Astrocyte (in vitro differentiated cells and primary cell): ENCODE measurements around the gene DDR2. TPM values are rescaled to one million over a fixed set of nuclear protein-coding genes. Genes with fewer than 3 reads are reported as not detected.
A peak's percentile ranks its signal among the peaks of the same experiment; 100 is the strongest.

Experiments used
- DNase-seq: peaks from one replicate; pipeline ENCODE4 v3.0.0-alpha.2; 2010; ENCODE audit warnings: low read depth
- FAIRE-seq: peaks from 2 replicates; lab custom pipeline; 2011; peaks lifted over from hg19 to GRCh38; lab: Jason Lieb, UNC
- H2AFZ ChIP-seq: 2 replicates; pipeline ENCODE4 v1.6.0; 2012; ENCODE audit warnings: low read depth, low read length, inconsistent platforms
- H3K27ac ChIP-seq: 2 replicates; pipeline ENCODE4 v1.5.1; 2011; ENCODE audit warnings: low read depth, low read length, inconsistent platforms
- H3K27me3 ChIP-seq: 2 replicates; pipeline ENCODE4 v1.6.0; 2011; ENCODE audit warnings: low read length, inconsistent platforms; ENCODE audit not compliant: insufficient read depth
- H3K36me3 ChIP-seq: 2 replicates; pipeline ENCODE4 v1.5.1; 2011; ENCODE audit warnings: low read length, inconsistent platforms; ENCODE audit not compliant: insufficient read depth
- H3K4me1 ChIP-seq: 2 replicates; pipeline ENCODE4 v1.5.1; 2011; ENCODE audit warnings: low read length, inconsistent platforms; ENCODE audit not compliant: insufficient read depth
- H3K4me2 ChIP-seq: 2 replicates; pipeline ENCODE4 v1.6.0; 2012; ENCODE audit warnings: low read length, inconsistent platforms
- H3K4me3 ChIP-seq: 2 replicates; pipeline ENCODE4 v1.5.1; 2011; ENCODE audit warnings: low read depth, mild to moderate bottlenecking, low read length, inconsistent platforms; ENCODE audit not compliant: insufficient read depth
- H3K79me2 ChIP-seq: 2 replicates; pipeline ENCODE4 v1.6.0; 2012; ENCODE audit warnings: mild to moderate bottlenecking, low read length, inconsistent platforms; ENCODE audit not compliant: insufficient read depth
- H3K9ac ChIP-seq: 2 replicates; pipeline ENCODE4 v1.6.0; 2012; ENCODE audit warnings: mild to moderate bottlenecking, low read length, inconsistent platforms
- H3K9me3 ChIP-seq: 2 replicates; pipeline ENCODE4 v1.5.1; 2012; ENCODE audit warnings: low read depth, mild to moderate bottlenecking, low read length, inconsistent platforms; ENCODE audit not compliant: insufficient read depth
- H4K20me1 ChIP-seq: 2 replicates; pipeline ENCODE4 v1.6.0; 2012; ENCODE audit warnings: low read length, inconsistent platforms; ENCODE audit not compliant: insufficient read depth
- H3K27ac Mint-ChIP-seq: one replicate; pipeline ENCODE4 v1.8.0; 2021; ENCODE audit warnings: mild to moderate bottlenecking, mixed read lengths; ENCODE audit not compliant: unreplicated experiment
- H3K27me3 Mint-ChIP-seq: one replicate; pipeline ENCODE4 v1.8.0; 2021; ENCODE audit warnings: low read depth, mixed read lengths; ENCODE audit not compliant: unreplicated experiment
- H3K36me3 Mint-ChIP-seq: one replicate; pipeline ENCODE4 v1.8.0; 2021; ENCODE audit warnings: low read depth, mixed read lengths; ENCODE audit not compliant: unreplicated experiment
- H3K4me1 Mint-ChIP-seq: one replicate; pipeline ENCODE4 v1.8.0; 2021; ENCODE audit warnings: low read depth, mixed read lengths; ENCODE audit not compliant: unreplicated experiment
- H3K4me3 Mint-ChIP-seq: one replicate; pipeline ENCODE4 v1.8.0; 2021; ENCODE audit warnings: mild to moderate bottlenecking, moderate library complexity, mixed read lengths; ENCODE audit not compliant: unreplicated experiment
- H3K9me3 Mint-ChIP-seq: one replicate; pipeline ENCODE4 v1.8.0; 2021; ENCODE audit warnings: mild to moderate bottlenecking, mixed read lengths; ENCODE audit not compliant: unreplicated experiment
- CTCF ChIP-seq: IDR thresholded peaks from 2 replicates; pipeline ENCODE4 v1.5.1; 2011; ENCODE audit warnings: low read depth, mild to moderate bottlenecking, inconsistent platforms, low read length, moderate library complexity; ENCODE audit not compliant: insufficient read depth
- EZH2 ChIP-seq: IDR thresholded peaks from 2 replicates; pipeline ENCODE4 v1.6.1; 2012; ENCODE audit warnings: mild to moderate bottlenecking, low read length, inconsistent platforms; ENCODE audit not compliant: insufficient read depth
- total RNA-seq: library from RNA; stranded (reverse); gene quantifications from 2 replicates; pipeline ENCODE4 v1.2.1, GENCODE V29; 2021

The DDR2 gene
- total RNA-seq, 1 donor from 2014 or later = 15.3 TPM

DNA sequence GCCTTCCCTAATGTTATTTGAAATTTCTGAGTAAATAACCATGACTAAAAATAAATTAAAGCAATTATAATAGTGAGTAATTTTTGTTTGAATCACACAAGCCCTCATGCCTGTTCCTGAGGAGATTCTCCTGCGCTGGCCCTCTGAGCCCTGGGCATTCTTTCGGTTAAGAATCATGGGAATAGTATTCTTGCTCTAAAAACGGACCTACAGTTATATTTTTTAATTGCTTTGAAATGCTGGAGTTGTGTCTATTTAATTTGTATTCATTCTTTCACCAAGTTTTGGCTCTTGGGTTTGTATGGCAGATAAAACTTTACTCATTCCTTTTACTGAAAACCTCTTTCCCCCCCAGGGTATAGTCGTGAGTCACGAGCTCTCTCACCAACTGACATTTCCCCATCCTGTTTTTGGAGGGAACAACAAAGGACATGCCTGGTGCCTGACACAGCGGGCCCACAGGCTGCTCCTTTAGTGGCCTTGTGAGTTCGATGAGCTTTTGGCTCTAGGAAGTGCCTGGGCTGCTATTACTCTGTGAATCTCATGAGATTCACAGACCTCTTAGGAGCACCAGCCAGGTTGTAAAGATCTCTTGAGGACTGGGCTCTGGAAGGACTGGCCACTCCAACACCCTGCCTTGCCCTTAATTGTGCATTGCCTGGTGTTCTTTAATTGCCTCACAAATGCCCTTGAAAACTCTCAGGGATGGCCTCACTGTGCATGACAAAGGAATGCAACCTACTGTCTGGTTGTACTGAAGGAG lies 58.6 kb downstream of the DDR2 start:
- TF ChIP-seq CTCF (no peak), EZH2 (no peak)
- Histone ChIP-seq H3K9ac (peak overlapping the region; percentile 32), H3K4me2 (peak overlapping the region; percentile 58), H3K4me3 (no peak overlapping the region), H3K9me3 (no peaks in the 10 kb centered on the region), H4K20me1 (peaks cover 15% of the 10 kb centered on the region), H3K79me2 (peaks cover 38% of the 10 kb centered on the region), H3K36me3 (no peaks in the 10 kb centered on the region), H3K27ac (peak overlapping the region; percentile 73), H2AFZ (no peak overlapping the region), H3K4me1 (peaks cover 35% of the 10 kb centered on the region), H3K27me3 (no peaks in the 10 kb centered on the region)
- no peak overlapping the region for H3K4me3 Mint-ChIP-seq
- peaks cover 25% of the 10 kb centered on the region for H3K4me1 Mint-ChIP-seq
- H3K27ac Mint-ChIP-seq = peak overlapping the region; percentile 82
- H3K27me3 Mint-ChIP-seq = no peaks in the 10 kb centered on the region
- FAIRE-seq (peak; percentile 77), DNase-seq (peak; percentile 91)
- no peaks in the 10 kb centered on the region for H3K9me3 Mint-ChIP-seq
- peaks cover 3% of the 10 kb centered on the region for H3K36me3 Mint-ChIP-seq

DNA sequence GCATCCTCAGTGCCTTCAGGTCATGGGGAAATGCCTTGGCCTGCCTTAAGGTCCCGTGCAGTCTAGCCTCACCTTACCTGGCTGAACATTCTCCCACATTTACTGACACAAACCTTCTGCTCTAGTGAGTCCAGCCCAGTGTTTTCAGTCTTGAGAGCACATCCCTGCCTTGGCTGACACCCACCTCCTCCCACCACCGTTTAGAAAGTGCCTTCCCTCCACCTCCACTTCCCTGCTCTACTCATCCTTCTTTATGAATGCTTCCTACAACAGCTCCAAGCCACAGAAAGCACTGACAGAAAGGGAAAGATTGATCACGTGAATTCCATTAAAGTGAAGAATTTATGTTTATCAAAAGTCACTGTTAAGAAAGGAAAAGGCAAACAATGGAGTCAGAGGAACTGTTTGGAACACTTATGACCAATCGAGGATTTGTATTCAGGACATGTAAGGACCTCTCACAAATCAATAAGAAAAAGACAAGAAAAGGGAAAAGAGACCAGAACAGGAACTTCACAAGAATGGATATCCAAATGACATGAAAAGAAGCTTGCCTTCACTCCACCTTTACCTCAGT lies 59.8 kb downstream of the DDR2 start:
- DNase-seq (peak; percentile 46), FAIRE-seq (no peak)
- Histone ChIP-seq H3K4me1 (peaks cover 44% of the 10 kb centered on the region), H3K27me3 (no peaks in the 10 kb centered on the region), H3K27ac (peak overlapping the region; percentile 73), H2AFZ (no peak overlapping the region), H3K9ac (no peak overlapping the region), H3K4me3 (no peak overlapping the region), H3K4me2 (peak overlapping the region; percentile 27), H4K20me1 (peaks cover 22% of the 10 kb centered on the region), H3K36me3 (no peaks in the 10 kb centered on the region), H3K79me2 (peaks cover 35% of the 10 kb centered on the region), H3K9me3 (no peaks in the 10 kb centered on the region)
- no peak overlapping the region for H3K27ac Mint-ChIP-seq
- no peak overlapping the region for H3K4me3 Mint-ChIP-seq
- H3K27me3 Mint-ChIP-seq = no peaks in the 10 kb centered on the region
- H3K9me3 Mint-ChIP-seq = no peaks in the 10 kb centered on the region
- H3K36me3 Mint-ChIP-seq = peaks cover 3% of the 10 kb centered on the region
- no peak for TF ChIP-seq CTCF
- no peak for TF ChIP-seq EZH2
- H3K4me1 Mint-ChIP-seq = peaks cover 35% of the 10 kb centered on the region

DNA sequence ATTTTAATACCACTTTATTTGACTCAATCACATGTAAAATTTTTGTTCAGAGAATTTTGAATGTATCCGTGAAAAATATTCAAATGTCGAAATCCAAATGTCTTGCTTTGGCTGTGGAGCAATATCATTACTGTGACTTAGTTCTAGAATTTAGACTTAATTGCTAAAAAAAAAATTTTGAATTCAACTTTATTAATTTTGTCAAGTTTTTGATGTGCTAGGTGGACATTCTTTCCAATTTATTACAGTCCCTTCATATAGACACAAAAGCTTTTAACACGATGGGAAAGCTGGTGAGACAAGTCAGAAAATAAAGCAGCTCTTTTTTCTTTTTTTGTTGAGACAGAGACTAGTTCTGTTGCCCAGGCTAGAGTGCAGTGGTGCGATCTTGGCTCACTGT lies 62.6 kb downstream of the DDR2 start:
- Histone ChIP-seq H3K36me3 (no peaks in the 10 kb centered on the region), H3K79me2 (peaks cover 28% of the 10 kb centered on the region), H3K4me1 (peaks cover 33% of the 10 kb centered on the region), H3K9me3 (no peaks in the 10 kb centered on the region), H3K9ac (no peak overlapping the region), H4K20me1 (peaks cover 29% of the 10 kb centered on the region), H3K27ac (no peak overlapping the region), H3K27me3 (no peaks in the 10 kb centered on the region), H2AFZ (no peak overlapping the region), H3K4me3 (no peak overlapping the region), H3K4me2 (no peak overlapping the region)
- Mint-ChIP-seq H3K27ac (no peak overlapping the region), H3K4me3 (no peak overlapping the region), H3K4me1 (peaks cover 32% of the 10 kb centered on the region), H3K36me3 (peaks cover 3% of the 10 kb centered on the region), H3K27me3 (no peaks in the 10 kb centered on the region), H3K9me3 (no peaks in the 10 kb centered on the region)
- FAIRE-seq (no peak), DNase-seq (no peak)
- TF ChIP-seq CTCF (no peak), EZH2 (no peak)
